GM12878 (cell line): ENCODE data around the gene PRCD. TPM values are rescaled to one million over a fixed set of nuclear protein-coding genes. Genes with fewer than 3 reads are reported as not detected.

Source experiments
- BCLAF1 ChIP-seq: fragments of 450-650 bp; IDR thresholded peaks from 2 replicates; pipeline ENCODE4 v1.6.1; 2017; ENCODE audit warnings: antibody characterized with exemption, mild to moderate bottlenecking, moderate library complexity
- BHLHE40 ChIP-seq, 2 experiments: fragments of 450-650 bp in 1 of 2; IDR thresholded peaks; 2 replicates each; pipeline ENCODE4 v1.6.1; 2011 to 2017; ENCODE audit warnings: low read depth in 2 of 2, borderline replicate concordance in 1 of 2, improper control_type of control experiment in 1 of 2, low read length in 1 of 2, mild to moderate bottlenecking in 1 of 2
- HCFC1 ChIP-seq: fragments of 150-350 bp; IDR thresholded peaks from 2 replicates; pipeline ENCODE4 v1.6.1; 2014; ENCODE audit warnings: low read length
- NR2C1 ChIP-seq: fragments of 450-650 bp; IDR thresholded peaks from 2 replicates; pipeline ENCODE4 v1.6.1; 2017; ENCODE audit warnings: antibody characterized with exemption, mild to moderate bottlenecking, moderate library complexity
- RAD21 ChIP-seq: IDR thresholded peaks from 2 replicates; pipeline ENCODE4 v1.6.1; 2011; ENCODE audit warnings: mild to moderate bottlenecking, low read depth, low read length, moderate library complexity; ENCODE audit not compliant: insufficient read depth
- RAD51 ChIP-seq: fragments of 450-650 bp; IDR thresholded peaks from 2 replicates; pipeline ENCODE4 v1.6.1; 2016; ENCODE audit warnings: moderate library complexity, mild to moderate bottlenecking, inconsistent platforms
- RB1 ChIP-seq: fragments of 450-650 bp; formaldehyde crosslinking; IDR thresholded peaks from 2 replicates; pipeline ENCODE4 v1.6.1; 2017; ENCODE audit warnings: mild to moderate bottlenecking, borderline replicate concordance
- SMAD5 ChIP-seq: IDR thresholded peaks from 2 replicates; pipeline ENCODE4 v1.6.1; 2016; ENCODE audit warnings: antibody characterized with exemption, low read depth
- SMARCA5 ChIP-seq: fragments of 450-650 bp; IDR thresholded peaks from 2 replicates; pipeline ENCODE4 v1.6.1; 2017; ENCODE audit warnings: mild to moderate bottlenecking
- SUPT20H ChIP-seq: IDR thresholded peaks from 2 replicates; pipeline ENCODE4 v1.6.1; 2011; ENCODE audit warnings: low read depth, mild to moderate bottlenecking, low read length, moderate library complexity, borderline replicate concordance; ENCODE audit not compliant: control insufficient read depth
- TBL1XR1 ChIP-seq: IDR thresholded peaks from 2 replicates; pipeline ENCODE4 v1.6.1; 2012; ENCODE audit warnings: low read depth, low read length, improper control_type of control experiment
- USF1 ChIP-seq: IDR thresholded peaks from 2 replicates; pipeline ENCODE4 v1.6.1; 2011; ENCODE audit warnings: borderline replicate concordance, low read depth, mild to moderate bottlenecking, moderate library complexity, mixed read lengths, low read length; ENCODE audit not compliant: insufficient read depth; ENCODE audit errors: extremely low read length
- ZNF217 ChIP-seq: fragments of 450-650 bp; IDR thresholded peaks from 2 replicates; pipeline ENCODE4 v1.6.1; 2017; ENCODE audit warnings: antibody characterized with exemption, mild to moderate bottlenecking
- ZNF622 ChIP-seq: fragments of 450-650 bp; IDR thresholded peaks from 2 replicates; pipeline ENCODE4 v1.6.1; 2017; ENCODE audit warnings: mild to moderate bottlenecking, inconsistent platforms
- ZZZ3 ChIP-seq: IDR thresholded peaks from 2 replicates; pipeline ENCODE4 v1.6.1; 2011; ENCODE audit warnings: low read depth; ENCODE audit not compliant: control insufficient read depth, insufficient read length
- polyA plus RNA-seq, 11 experiments: library from polyadenylated mRNA; depleted of rRNA in 4 of 11; unstranded in 6 of 11; stranded (reverse) in 5 of 11; fragments of >200 nt; fragmentation: Nextera tagmentation in 4 of 11; fragmentation: Illumina TruSeq in 1 of 11; extraction: Ambion mirVana in 4 of 11; extraction: Trizol in 1 of 11; gene quantifications; 1 replicate in 1 of 11; 2 replicates in 10 of 11; pipeline versions ENCODE4 v1.2.1 to v1.2.3, GENCODE V29; 2011 to 2016; ENCODE audit warnings: inconsistent platforms in 2 of 11, missing spikeins in 2 of 11, low read depth in 1 of 11
- total RNA-seq, 4 experiments: library from RNA; depleted of rRNA in 3 of 4; stranded (reverse); fragments of >200 nt in 3 of 4; fragmentation: Illumina TruSeq in 1 of 4; extraction: Trizol in 1 of 4; gene quantifications; 2 replicates each; pipeline versions ENCODE4 v1.2.1 to v1.2.3, GENCODE V29; 2013 to 2021
- TF ChIP-seq, protein P1 (sequence below): IDR thresholded peaks from 2 replicates; pipeline ENCODE4 v1.6.1; 2012; ENCODE audit warnings: mild to moderate bottlenecking, low read depth, low read length
- TF ChIP-seq, protein P2 (sequence below): fragments of 450-650 bp; IDR thresholded peaks from 2 replicates; pipeline ENCODE4 v1.6.1; 2016; ENCODE audit warnings: mild to moderate bottlenecking, moderate library complexity, borderline replicate concordance

PRCD gene
- total and polyA plus RNA-seq, 10 of the 15 experiments (the other 5 are each of a cell fraction or from before 2014, with no cell fraction given): 0.18 to 0.95 (median 0.34) TPM; not detected in 4

DNA sequence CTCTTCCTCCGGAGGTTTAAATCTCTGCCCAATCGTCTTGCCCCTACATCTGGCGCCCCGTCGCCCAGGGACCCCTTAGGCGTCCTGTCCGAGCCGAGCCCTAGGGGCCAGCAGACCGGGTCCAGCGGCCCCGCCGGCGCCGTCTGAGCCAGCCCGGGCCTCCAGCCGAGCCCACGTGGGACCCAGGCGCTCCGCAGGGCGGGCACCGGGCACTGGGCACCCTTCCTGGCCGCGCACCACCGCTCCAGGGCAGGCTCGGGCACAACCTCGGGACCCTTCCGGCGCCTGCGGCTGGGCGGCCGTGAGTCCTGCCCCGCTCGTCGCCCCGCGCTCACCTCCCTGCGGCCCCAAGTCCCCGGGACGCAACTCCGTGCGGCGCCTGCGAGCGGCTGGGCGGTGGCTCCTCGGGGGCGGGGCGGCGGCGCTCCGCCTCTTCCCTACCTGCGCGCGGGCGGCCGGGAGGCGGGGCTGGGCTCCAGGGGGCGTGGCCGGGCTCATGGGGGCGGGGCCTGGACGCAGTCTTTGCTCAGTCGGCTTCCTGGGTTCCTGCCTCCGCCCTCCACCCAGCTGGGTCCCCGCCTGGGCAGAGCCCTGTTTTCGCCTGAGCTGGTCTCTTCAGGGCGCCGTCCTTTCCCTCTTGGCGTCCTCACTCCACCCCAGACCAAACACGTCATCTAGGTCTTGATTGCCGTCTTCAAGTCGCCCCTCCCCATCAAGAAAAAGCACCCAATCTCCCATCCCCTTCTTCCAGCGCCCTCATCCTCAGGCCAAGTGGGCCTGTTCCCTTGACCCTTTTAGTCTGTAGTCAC is 38.6 kb upstream of the PRCD start, which contains the start of gene RHBDF2 (continued):
- TF ChIP-seq ZNF217 (no peak), TBL1XR1 (no peak), ZNF622 (no peak), SMARCA5 (peak; percentile 78; the same call in 1 of the 2 replicates), SUPT20H (no peak), RB1 (peak; percentile 86; the same call in 1 of the 2 replicates), SMAD5 (no peak), RAD51 (no peak), BHLHE40 (IDR thresholded peaks at IDR 0.05; ENCODE audit: borderline replicate concordance in 1 of 2, low read depth in 2 of 2, low read length in 1 of 2) (peak; percentile 3 to 62; a peak in 2 of 4 replicates), HCFC1 (no peak; the same call in 1 of the 2 replicates), RAD21 (no peak), ZZZ3 (no peak), BCLAF1 (no peak), USF1 (peak; percentile 59), NR2C1 (no peak)
- TF ChIP-seq, protein P1, sequence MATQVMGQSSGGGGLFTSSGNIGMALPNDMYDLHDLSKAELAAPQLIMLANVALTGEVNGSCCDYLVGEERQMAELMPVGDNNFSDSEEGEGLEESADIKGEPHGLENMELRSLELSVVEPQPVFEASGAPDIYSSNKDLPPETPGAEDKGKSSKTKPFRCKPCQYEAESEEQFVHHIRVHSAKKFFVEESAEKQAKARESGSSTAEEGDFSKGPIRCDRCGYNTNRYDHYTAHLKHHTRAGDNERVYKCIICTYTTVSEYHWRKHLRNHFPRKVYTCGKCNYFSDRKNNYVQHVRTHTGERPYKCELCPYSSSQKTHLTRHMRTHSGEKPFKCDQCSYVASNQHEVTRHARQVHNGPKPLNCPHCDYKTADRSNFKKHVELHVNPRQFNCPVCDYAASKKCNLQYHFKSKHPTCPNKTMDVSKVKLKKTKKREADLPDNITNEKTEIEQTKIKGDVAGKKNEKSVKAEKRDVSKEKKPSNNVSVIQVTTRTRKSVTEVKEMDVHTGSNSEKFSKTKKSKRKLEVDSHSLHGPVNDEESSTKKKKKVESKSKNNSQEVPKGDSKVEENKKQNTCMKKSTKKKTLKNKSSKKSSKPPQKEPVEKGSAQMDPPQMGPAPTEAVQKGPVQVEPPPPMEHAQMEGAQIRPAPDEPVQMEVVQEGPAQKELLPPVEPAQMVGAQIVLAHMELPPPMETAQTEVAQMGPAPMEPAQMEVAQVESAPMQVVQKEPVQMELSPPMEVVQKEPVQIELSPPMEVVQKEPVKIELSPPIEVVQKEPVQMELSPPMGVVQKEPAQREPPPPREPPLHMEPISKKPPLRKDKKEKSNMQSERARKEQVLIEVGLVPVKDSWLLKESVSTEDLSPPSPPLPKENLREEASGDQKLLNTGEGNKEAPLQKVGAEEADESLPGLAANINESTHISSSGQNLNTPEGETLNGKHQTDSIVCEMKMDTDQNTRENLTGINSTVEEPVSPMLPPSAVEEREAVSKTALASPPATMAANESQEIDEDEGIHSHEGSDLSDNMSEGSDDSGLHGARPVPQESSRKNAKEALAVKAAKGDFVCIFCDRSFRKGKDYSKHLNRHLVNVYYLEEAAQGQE: no peak
- TF ChIP-seq, protein P2, sequence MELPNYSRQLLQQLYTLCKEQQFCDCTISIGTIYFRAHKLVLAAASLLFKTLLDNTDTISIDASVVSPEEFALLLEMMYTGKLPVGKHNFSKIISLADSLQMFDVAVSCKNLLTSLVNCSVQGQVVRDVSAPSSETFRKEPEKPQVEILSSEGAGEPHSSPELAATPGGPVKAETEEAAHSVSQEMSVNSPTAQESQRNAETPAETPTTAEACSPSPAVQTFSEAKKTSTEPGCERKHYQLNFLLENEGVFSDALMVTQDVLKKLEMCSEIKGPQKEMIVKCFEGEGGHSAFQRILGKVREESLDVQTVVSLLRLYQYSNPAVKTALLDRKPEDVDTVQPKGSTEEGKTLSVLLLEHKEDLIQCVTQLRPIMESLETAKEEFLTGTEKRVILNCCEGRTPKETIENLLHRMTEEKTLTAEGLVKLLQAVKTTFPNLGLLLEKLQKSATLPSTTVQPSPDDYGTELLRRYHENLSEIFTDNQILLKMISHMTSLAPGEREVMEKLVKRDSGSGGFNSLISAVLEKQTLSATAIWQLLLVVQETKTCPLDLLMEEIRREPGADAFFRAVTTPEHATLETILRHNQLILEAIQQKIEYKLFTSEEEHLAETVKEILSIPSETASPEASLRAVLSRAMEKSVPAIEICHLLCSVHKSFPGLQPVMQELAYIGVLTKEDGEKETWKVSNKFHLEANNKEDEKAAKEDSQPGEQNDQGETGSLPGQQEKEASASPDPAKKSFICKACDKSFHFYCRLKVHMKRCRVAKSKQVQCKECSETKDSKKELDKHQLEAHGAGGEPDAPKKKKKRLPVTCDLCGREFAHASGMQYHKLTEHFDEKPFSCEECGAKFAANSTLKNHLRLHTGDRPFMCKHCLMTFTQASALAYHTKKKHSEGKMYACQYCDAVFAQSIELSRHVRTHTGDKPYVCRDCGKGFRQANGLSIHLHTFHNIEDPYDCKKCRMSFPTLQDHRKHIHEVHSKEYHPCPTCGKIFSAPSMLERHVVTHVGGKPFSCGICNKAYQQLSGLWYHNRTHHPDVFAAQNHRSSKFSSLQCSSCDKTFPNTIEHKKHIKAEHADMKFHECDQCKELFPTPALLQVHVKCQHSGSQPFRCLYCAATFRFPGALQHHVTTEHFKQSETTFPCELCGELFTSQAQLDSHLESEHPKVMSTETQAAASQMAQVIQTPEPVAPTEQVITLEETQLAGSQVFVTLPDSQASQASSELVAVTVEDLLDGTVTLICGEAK: no peak
